HCT116 (cell line): ENCODE results near the gene KLHL20. TPM values are rescaled to one million over a fixed set of nuclear protein-coding genes. Genes with fewer than 3 reads are reported as not detected.
"Not testable (repeated sequence)": the region's sequence is repeated elsewhere in the genome, so short reads cannot be mapped to it uniquely, and the experiment has no call there.

Source experiments
- ATAC-seq: fragments of 200-7000 bp; cut with Tn5 transposase; 2 replicates; pipeline ENCODE4 v1.9.1; 2020; ENCODE audit warnings: mild to moderate bottlenecking, moderate library complexity
- BruUV-seq: library from RNA; stranded (reverse); fragments of 400-500 nt; replicated peaks from 2 replicates; lab custom pipeline; 2021; lab: Mats Ljungman, UMichigan
- CTCF ChIA-PET: fragments of 300-600 bp; sonication (Branson Sonifier 250); formaldehyde crosslinking; loops from one replicate; lab custom pipeline; 2021; ENCODE audit warnings: antibody characterized with exemption; lab: Charles Lee
- POLR2A ChIA-PET: fragments of 300-600, 350-600 bp; sonication (Branson Sonifier 250); formaldehyde crosslinking; loops from one replicate; lab custom pipeline; 2021; ENCODE audit warnings: antibody characterized with exemption; lab: Charles Lee
- RAD21 ChIA-PET, 2 experiments: fragments of 300-600 bp; sonication (Branson Sonifier 250); formaldehyde crosslinking; loops; one replicate each; lab custom pipeline; 2023; ENCODE audit warnings: low total read pairs in 2 of 2; ENCODE audit not compliant: uncharacterized antibody in 2 of 2, unreplicated experiment in 2 of 2, low non-redundant PET in 1 of 2; lab: Charles Lee
- DNase-seq: peaks from one replicate; pipeline ENCODE4 v3.0.0-alpha.2; 2010; ENCODE audit warnings: low read depth, low spot score
- H2AFZ ChIP-seq: fragments of 200-600 bp; shearing (Covaris generic), sonication (generic); 2 replicates; pipeline ENCODE4 v1.6.1; 2017; ENCODE audit warnings: low read depth, mixed run types, mixed read lengths, antibody characterized with exemption, low read length; ENCODE audit not compliant: poor library complexity, severe bottlenecking
- H3K27ac ChIP-seq: 2 replicates; pipeline ENCODE4 v1.5.1; 2012; ENCODE audit warnings: low read depth, low read length
- H3K27me3 ChIP-seq: fragments of 200-600 bp; sonication (generic); 2 replicates; pipeline ENCODE4 v1.6.1; 2016; ENCODE audit warnings: mixed run types, low read length, mixed read lengths; ENCODE audit not compliant: insufficient read depth
- H3K36me3 ChIP-seq, 2 experiments: fragments of 200-500 bp in 1 of 2; fragments of 200-600 bp in 1 of 2; sonication (Bioruptor generic) in 1 of 2; sonication (generic) in 1 of 2; 2 replicates each; pipeline versions ENCODE4 v1.5.1 to v1.6.1; 2014 to 2016; ENCODE audit warnings: low read length in 2 of 2, inconsistent platforms in 1 of 2, mixed read lengths in 1 of 2, mixed run types in 1 of 2; ENCODE audit not compliant: insufficient read depth in 2 of 2, control insufficient read depth in 1 of 2
- H3K4me1 ChIP-seq, 2 experiments: fragments of 200-600 bp in 1 of 2; sonication (generic) in 1 of 2; 2 replicates each; pipeline versions ENCODE4 v1.5.1 to v1.6.1; 2012 to 2017; ENCODE audit warnings: low read length in 2 of 2, inconsistent platforms in 1 of 2, mild to moderate bottlenecking in 1 of 2, mixed read lengths in 1 of 2, mixed run types in 1 of 2, moderate library complexity in 1 of 2; ENCODE audit not compliant: insufficient read depth in 2 of 2, control insufficient read depth in 1 of 2
- H3K4me2 ChIP-seq: fragments of 200-600 bp; sonication (generic); 2 replicates; pipeline ENCODE4 v1.6.1; 2017; ENCODE audit warnings: mixed run types, low read length, mixed read lengths
- H3K4me3 ChIP-seq, 2 experiments: fragments of 200-600 bp in 1 of 2; sonication (generic) in 1 of 2; replicated peaks in 1 of 2; 2 replicates each; pipeline ENCODE4 v1.5.1; 2011 to 2016; ENCODE audit warnings: low read length in 2 of 2, control low read depth in 1 of 2, low read depth in 1 of 2, mild to moderate bottlenecking in 1 of 2, mixed read lengths in 1 of 2, mixed run types in 1 of 2
- H3K79me2 ChIP-seq: fragments of 200-600 bp; sonication (generic); 2 replicates; pipeline ENCODE4 v1.6.1; 2017; ENCODE audit warnings: mild to moderate bottlenecking, mixed run types, low read length, moderate library complexity, mixed read lengths; ENCODE audit not compliant: insufficient read depth
- H3K9ac ChIP-seq: fragments of 200-600 bp; sonication (generic); 2 replicates; pipeline ENCODE4 v1.6.1; 2016; ENCODE audit warnings: low read length, mixed read lengths
- H3K9me2 ChIP-seq: fragments of 200-600 bp; sonication (generic), shearing (Covaris generic); 2 replicates; pipeline ENCODE4 v1.6.1; 2017; ENCODE audit warnings: mixed run types, mild to moderate bottlenecking, moderate library complexity; ENCODE audit not compliant: insufficient read depth
- H3K9me3 ChIP-seq, 2 experiments: fragments of 200-500 bp in 1 of 2; fragments of 200-600 bp in 1 of 2; sonication (Bioruptor generic) in 1 of 2; sonication (generic) in 1 of 2; 2 replicates each; pipeline ENCODE4 v1.6.1; 2014 to 2017; ENCODE audit warnings: low read length in 2 of 2, mixed read lengths in 2 of 2, inconsistent platforms in 1 of 2, low read depth in 1 of 2, mild to moderate bottlenecking in 1 of 2, mixed run types in 1 of 2, moderate library complexity in 1 of 2; ENCODE audit not compliant: control insufficient read depth in 1 of 2, insufficient read depth in 1 of 2
- H4K20me1 ChIP-seq: fragments of 200-600 bp; sonication (generic), shearing (Covaris generic); 2 replicates; pipeline ENCODE4 v1.6.1; 2017; ENCODE audit warnings: mixed run types, mild to moderate bottlenecking, moderate library complexity; ENCODE audit not compliant: insufficient read depth
- EZH2 ChIP-seq: fragments of 200-600 bp; sonication (generic); IDR thresholded peaks from 2 replicates; pipeline ENCODE4 v1.6.1; 2017; ENCODE audit warnings: antibody characterized with exemption, mixed run types
- JUND ChIP-seq: IDR thresholded peaks from 2 replicates; pipeline ENCODE4 v1.6.1; 2012
- POLR2A ChIP-seq: IDR thresholded peaks from 2 replicates; pipeline ENCODE4 v1.7.0; 2011; ENCODE audit warnings: borderline replicate concordance; ENCODE audit not compliant: insufficient read depth, insufficient read length; ENCODE audit errors: extremely low read depth
- SRF ChIP-seq: IDR thresholded peaks from 2 replicates; pipeline ENCODE4 v1.6.1; 2012; ENCODE audit warnings: low read depth
- YY1 ChIP-seq: IDR thresholded peaks from 2 replicates; pipeline ENCODE4 v1.6.1; 2011; ENCODE audit warnings: low read length, low read depth, moderate library complexity, mild to moderate bottlenecking; ENCODE audit not compliant: insufficient replicate concordance; ENCODE audit errors: extremely low read depth
- ZNF274 ChIP-seq: fragments of 200-500 bp; sonication (Bioruptor generic); IDR thresholded peaks from 2 replicates; pipeline ENCODE4 v1.6.1; 2014; ENCODE audit warnings: mild to moderate bottlenecking, low read depth, low read length, inconsistent platforms
- intact Hi-C: fragments of 100-400 bp; cut with micrococcal nuclease; formaldehyde crosslinking; loops from 2 replicates; pipeline ENCODE4 v1.10.0; 2022
- total RNA-seq: library from RNA; stranded (reverse); gene quantifications from one replicate; pipeline ENCODE4 v1.2.1, GENCODE V29; 2021; ENCODE audit not compliant: unreplicated experiment
- TF ChIP-seq, protein P1 (sequence below): IDR thresholded peaks from 2 replicates; pipeline ENCODE4 v1.6.1; 2011; ENCODE audit warnings: mild to moderate bottlenecking, low read length, moderate library complexity; ENCODE audit not compliant: insufficient replicate concordance; ENCODE audit errors: extremely low read depth
- TF ChIP-seq, protein P2 (sequence below): IDR thresholded peaks from 2 replicates; pipeline ENCODE4 v1.6.1; 2012

Gene KLHL20
- total RNA-seq, 1 experiment from 2014 or later: 16.2 TPM

DNA sequence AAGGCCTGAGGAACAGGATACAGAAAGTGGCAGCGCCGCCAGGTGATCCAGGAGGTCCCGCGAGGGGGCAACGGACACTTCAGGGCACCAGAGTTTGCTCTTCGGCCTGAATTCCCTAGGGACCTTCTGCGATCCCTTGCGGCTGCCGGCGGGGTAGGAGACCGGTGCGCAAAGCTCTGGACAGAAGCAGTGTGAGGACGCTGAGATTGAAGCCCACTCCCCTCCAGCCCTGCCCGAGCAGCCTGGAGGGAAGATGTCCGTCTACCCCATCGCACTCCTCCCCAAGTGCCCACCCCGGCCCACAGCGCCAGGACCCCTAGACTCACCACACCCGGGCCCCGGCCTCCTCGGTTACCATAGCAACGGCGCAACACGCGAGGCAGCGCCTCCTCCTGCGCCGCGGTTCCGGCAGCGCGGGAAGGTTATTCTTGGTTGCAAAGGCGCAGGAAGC is 45.3 kb upstream of the KLHL20 start, which contains the start of gene ANKRD45:
TSS of gene ANKRD45 (minus strand) at position 361 of the 451 bp plus-strand sequence. CDS start 10,433 bp downstream, outside the sequence.
- Histone ChIP-seq H4K20me1 (no peaks in the 10 kb centered on the region), H3K4me1 (peaks cover 0 to 4% of the 10 kb centered on the region in 2 experiments; a peak in 1 of 4 replicates), H3K9me3 (no peaks in the 10 kb centered on the region), H2AFZ (no peak within 1 kb of the TSS), H3K36me3 (no peaks in the 10 kb centered on the region), H3K27me3 (no peaks in the 10 kb centered on the region), H3K9ac (no peak within 1 kb of the TSS), H3K79me2 (no peaks in the 10 kb centered on the region), H3K4me3 (no peak within 1 kb of the TSS), H3K9me2 (no peaks in the 10 kb centered on the region), H3K27ac (no peak within 1 kb of the TSS), H3K4me2 (no peak within 1 kb of the TSS)
- ATAC-seq: no peak
- BruUV-seq: no TSS peak
- no peak for DNase-seq
- TF ChIP-seq YY1: no peak
- TF ChIP-seq EZH2: no peak
- TF ChIP-seq POLR2A: no peak
- TF ChIP-seq, protein P1, sequence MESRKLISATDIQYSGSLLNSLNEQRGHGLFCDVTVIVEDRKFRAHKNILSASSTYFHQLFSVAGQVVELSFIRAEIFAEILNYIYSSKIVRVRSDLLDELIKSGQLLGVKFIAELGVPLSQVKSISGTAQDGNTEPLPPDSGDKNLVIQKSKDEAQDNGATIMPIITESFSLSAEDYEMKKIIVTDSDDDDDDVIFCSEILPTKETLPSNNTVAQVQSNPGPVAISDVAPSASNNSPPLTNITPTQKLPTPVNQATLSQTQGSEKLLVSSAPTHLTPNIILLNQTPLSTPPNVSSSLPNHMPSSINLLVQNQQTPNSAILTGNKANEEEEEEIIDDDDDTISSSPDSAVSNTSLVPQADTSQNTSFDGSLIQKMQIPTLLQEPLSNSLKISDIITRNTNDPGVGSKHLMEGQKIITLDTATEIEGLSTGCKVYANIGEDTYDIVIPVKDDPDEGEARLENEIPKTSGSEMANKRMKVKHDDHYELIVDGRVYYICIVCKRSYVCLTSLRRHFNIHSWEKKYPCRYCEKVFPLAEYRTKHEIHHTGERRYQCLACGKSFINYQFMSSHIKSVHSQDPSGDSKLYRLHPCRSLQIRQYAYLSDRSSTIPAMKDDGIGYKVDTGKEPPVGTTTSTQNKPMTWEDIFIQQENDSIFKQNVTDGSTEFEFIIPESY: no peak
- TF ChIP-seq SRF: no peak
- no peak for TF ChIP-seq ZNF274
- TF ChIP-seq, protein P2, sequence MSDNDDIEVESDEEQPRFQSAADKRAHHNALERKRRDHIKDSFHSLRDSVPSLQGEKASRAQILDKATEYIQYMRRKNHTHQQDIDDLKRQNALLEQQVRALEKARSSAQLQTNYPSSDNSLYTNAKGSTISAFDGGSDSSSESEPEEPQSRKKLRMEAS: no peak
- TF ChIP-seq JUND: no peak
- ChIA-PET RAD21 (no interaction called here), POLR2A (no interaction called here), CTCF (no interaction called here)
- intact Hi-C loops: no loop called here

DNA sequence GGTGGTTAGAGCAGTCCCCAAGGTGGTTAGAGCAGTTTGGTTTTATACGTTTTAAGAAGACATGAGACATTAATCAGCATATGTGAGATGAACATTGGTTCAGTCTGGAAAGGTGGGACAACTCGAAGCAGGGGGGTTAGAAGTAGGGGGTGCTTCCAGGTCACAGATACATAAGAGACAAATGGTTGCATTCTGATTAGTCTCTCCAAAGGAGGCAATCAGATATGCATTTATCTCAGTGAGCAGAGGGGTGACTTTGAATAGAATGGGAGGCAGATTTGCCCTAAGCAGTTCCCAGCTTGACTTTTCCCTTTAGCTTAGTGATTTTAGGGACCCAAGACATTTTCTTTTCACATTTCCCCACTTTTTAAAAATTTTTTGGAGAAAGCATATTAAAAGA is 40.3 kb upstream of the KLHL20 start:
- intact Hi-C loops, RAD21 ChIA-PET, H3K9me3 ChIP-seq, H3K9ac ChIP-seq, H3K4me1 ChIP-seq, BruUV-seq, H3K4me3 ChIP-seq, H2AFZ ChIP-seq, H4K20me1 ChIP-seq, H3K9me2 ChIP-seq, H3K36me3 ChIP-seq, H3K27ac ChIP-seq, ATAC-seq, DNase-seq, CTCF ChIA-PET, H3K27me3 ChIP-seq, POLR2A ChIA-PET, H3K79me2 ChIP-seq, H3K4me2 ChIP-seq: not testable (repeated sequence)

DNA sequence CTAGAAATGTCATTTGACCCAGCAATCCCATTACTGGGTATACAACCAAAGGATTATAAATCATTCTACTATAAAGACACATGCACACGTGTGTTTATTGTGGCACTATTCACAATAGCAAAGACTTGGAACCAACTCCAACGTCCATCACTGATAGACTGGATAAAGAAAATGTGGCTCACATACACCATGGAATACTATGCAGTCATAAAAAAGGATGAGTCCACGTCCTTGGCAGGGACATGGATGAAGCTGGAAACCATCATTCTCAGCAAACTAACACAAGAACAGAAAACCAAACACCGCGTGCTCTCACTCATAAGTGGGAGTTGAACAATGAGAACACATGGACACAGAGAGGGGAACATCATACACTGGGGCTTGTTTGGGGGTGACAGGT is 34.6 kb upstream of the KLHL20 start:
- H3K9me2 ChIP-seq, H3K4me2 ChIP-seq, H2AFZ ChIP-seq, POLR2A ChIA-PET, CTCF ChIA-PET, intact Hi-C loops, H3K79me2 ChIP-seq, H4K20me1 ChIP-seq, H3K9me3 ChIP-seq, BruUV-seq, ATAC-seq, H3K4me3 ChIP-seq, H3K9ac ChIP-seq, RAD21 ChIA-PET, H3K27me3 ChIP-seq, H3K27ac ChIP-seq, DNase-seq, H3K36me3 ChIP-seq, H3K4me1 ChIP-seq: not testable (repeated sequence)
